SW 1271 (cell line): ENCODE measurements around the gene UACA.
"Not testable (repeated sequence)": the region's sequence is repeated elsewhere in the genome, so short reads cannot be mapped to it uniquely, and the experiment has no call there.

Experiments used
- DNase-seq, 2 experiments: peaks; one replicate each; lab custom pipeline; 2025; lab: John Stamatoyannopoulos, UW

Gene UACA

GRCh38 chr15:70663069-70663468 lies 100.3 kb downstream of the UACA start:
- not testable (repeated sequence) for DNase-seq

GRCh38 chr15:70659662-70660061 lies 103.7 kb downstream of the UACA start:
- DNase-seq: no peak

GRCh38 chr15:70658641-70659040 lies 104.7 kb downstream of the UACA start:
- no peak for DNase-seq

- DNase-seq: no peak
Observed at GRCh38 chr15:70653426-70653825, 109.9 kb downstream of the UACA start.

GRCh38 chr15:70652341-70652740 lies 111.0 kb downstream of the UACA start:
- no peak for DNase-seq

GRCh38 chr15:70651303-70651845 lies 112.0 kb downstream of the UACA start:
- DNase-seq: no peak

GRCh38 chr15:70650567-70651302 lies 112.6 kb downstream of the UACA start:
- no peak for DNase-seq

- DNase-seq: no peak
Observed at GRCh38 chr15:70647396-70647795, 116.0 kb downstream of the UACA start.

GRCh38 chr15:70646169-70646568 lies 117.2 kb downstream of the UACA start:
- no peak for DNase-seq

- DNase-seq: peak in 1 of 2 experiments; percentile 81
Observed at GRCh38 chr15:70643783-70644125, 119.6 kb downstream of the UACA start.

GRCh38 chr15:70643106-70643782 lies 120.1 kb downstream of the UACA start:
- DNase-seq: no peak

GRCh38 chr15:70636540-70637165 lies 126.7 kb downstream of the UACA start:
- DNase-seq: no peak

GRCh38 chr15:70635895-70636294 lies 127.5 kb downstream of the UACA start:
- no peak for DNase-seq

GRCh38 chr15:70633991-70634390 lies 129.4 kb downstream of the UACA start:
- DNase-seq: no peak

- DNase-seq: no peak
Observed at GRCh38 chr15:70633103-70633831, 130.1 kb downstream of the UACA start.

- no peak for DNase-seq
Observed at GRCh38 chr15:70632491-70633102, 130.8 kb downstream of the UACA start.

- DNase-seq: no peak
Observed at GRCh38 chr15:70632079-70632478, 131.3 kb downstream of the UACA start.

GRCh38 chr15:70629735-70630273 lies 133.6 kb downstream of the UACA start:
- no peak for DNase-seq

- DNase-seq: no peak
Observed at GRCh38 chr15:70628549-70628896, 134.8 kb downstream of the UACA start.

- no peak for DNase-seq
Observed at GRCh38 chr15:70627734-70628548, 135.4 kb downstream of the UACA start.

- no peak for DNase-seq
Observed at GRCh38 chr15:70627322-70627721, 136.0 kb downstream of the UACA start.
